Stimulated activated CD8-positive, alpha-beta memory T cell treated with anti-CD3 and anti-CD28 coated beads, Interleukin-7, amount 100 ng/mL, for 48 hours (primary cell): ENCODE data around the gene COL13A1.

Experiments
- DNase-seq, 2 donors: peaks; one replicate each; pipeline ENCODE4 v3.0.0-alpha.2; 2020; ENCODE audit warnings: low read depth in 1 of 2; ENCODE audit errors: extremely low read depth in 1 of 2

Gene COL13A1

GRCh38 chr10:69789164-69789576, 12.5 kb upstream of the COL13A1 start:
- no peak for DNase-seq

DNA sequence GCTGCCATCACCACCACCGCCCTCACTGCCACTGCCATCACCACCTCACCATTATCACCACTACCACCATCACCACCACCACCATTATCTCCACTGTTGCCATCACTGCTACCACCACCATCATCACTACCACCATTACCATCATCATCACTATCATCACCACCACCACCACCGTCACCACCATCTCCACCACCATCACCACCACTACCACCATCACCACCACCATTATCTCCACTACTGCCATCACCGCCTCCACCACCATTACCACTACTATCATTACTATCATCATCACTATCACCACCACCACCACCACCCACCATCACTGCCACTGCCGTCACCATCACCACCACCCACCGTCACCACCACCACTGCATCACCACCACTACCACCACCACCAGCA, 9.9 kb upstream of the COL13A1 start:
- DNase-seq, result no peak

- DNase-seq, result no peak
Measured at GRCh38 chr10:69792341-69792740, 9.4 kb upstream of the COL13A1 start.

DNA sequence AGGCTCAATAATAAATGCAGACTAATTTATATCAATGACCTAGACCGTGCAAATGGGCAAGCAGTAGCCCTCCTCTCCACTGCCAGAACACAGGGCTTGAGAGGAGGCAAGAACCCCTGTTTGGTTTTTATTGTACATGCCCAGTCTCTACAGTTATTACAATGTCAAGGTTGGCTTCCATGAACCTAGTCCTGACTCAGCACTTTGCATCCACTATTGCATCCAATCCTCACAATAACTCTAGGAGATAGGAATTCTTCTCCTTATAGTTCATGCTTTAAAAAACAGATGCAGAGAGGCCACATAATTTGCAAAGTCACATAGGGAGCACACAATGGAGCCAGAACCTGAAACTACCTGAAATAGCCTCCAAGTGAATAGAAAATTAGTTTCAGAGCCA, 7.0 kb upstream of the COL13A1 start:
- DNase-seq, result no peak

DNA sequence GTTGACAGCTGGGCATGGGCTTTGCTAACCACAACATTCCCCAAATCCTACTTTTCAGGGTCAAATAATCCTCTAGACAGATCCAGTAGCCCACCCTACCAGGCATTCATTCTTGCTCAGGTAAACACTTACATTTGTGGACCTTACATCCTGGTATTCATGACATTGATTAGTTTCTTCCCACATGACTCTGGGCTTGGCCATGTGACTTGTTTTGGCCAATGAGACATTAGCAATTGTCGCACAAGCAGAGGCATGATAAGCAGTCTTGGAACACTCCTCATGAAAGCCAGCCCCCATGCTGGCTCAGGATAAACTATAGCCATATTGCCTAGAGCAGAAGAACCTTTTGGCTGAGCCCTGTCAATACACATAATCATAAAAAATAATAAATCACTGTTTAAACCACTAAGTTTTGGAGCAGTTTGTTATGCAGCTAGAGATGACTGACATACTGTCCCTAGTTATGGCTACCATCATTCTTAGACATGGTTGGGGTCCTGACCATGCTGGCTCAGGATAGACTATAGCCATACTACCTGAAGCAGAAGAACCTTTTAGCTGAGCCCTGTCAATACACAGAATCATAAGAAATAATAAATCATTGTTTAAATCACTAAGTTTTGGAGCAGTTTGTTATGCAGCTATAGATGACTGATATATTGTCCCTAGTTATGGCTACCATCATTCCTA, 6.3 kb upstream of the COL13A1 start:
- DNase-seq, result no peak

DNA sequence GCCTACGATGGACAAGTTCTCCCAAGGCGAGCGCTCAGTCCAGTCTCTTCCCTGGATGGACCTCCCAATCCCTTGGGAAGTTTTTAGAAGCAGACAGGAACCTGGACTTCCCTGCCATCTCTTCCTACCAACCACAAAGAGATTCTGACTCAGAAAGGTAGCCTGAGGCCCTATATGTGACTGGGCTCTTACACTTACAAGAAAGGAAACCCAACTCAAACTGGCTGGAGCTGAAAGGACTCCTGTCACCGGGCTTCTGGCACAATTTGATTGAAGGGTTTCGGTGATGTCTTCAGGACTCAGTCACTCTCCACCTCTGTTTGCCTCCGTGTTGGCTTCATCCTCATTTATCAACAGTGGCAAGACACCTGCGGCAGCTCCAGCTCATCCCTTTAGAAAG, 3.7 kb upstream of the COL13A1 start:
- DNase-seq, result no peak

DNA sequence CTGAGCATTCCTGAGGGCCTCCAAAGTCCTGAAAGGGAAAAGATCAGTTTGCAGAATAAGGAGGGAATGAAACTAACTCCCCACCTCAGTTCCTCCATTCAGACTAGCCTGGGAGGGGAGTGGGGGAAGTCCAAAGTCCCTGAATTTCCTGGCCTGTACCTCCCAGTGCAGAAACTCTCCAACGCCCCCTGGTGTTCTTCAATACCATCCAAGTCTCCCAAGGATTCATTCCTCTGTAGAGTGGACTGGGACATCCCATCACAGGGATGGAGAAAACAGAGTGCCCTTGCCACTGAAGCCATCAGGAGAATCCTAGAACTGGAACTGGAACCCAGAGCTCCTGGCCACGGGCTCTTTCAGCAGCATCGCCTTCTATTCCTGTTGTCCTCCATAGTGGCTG, 1.6 kb upstream of the COL13A1 start:
- DNase-seq, result no peak

- no peak for DNase-seq
Measured at GRCh38 chr10:69800665-69801064, 1.0 kb upstream of the COL13A1 start.

DNA sequence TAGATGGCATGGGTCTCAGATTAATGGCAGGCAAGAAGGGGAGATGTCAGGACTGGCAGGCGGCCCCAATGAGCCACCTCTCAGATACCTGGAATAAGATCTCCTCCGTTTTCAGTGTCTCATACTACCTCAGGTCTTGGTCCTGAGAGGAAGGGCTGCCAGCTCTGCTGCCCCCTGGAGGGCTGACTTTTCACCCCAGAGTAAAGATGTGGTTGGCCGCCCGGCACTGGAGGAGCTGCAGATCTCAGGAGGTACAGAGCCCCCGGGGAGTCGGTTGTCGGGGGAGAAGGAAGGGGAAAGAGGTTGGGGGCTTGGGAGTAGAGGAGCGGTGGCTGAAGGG, 642 bp upstream of the COL13A1 start:
- DNase-seq, result peak; percentile 10 to 11

DNA sequence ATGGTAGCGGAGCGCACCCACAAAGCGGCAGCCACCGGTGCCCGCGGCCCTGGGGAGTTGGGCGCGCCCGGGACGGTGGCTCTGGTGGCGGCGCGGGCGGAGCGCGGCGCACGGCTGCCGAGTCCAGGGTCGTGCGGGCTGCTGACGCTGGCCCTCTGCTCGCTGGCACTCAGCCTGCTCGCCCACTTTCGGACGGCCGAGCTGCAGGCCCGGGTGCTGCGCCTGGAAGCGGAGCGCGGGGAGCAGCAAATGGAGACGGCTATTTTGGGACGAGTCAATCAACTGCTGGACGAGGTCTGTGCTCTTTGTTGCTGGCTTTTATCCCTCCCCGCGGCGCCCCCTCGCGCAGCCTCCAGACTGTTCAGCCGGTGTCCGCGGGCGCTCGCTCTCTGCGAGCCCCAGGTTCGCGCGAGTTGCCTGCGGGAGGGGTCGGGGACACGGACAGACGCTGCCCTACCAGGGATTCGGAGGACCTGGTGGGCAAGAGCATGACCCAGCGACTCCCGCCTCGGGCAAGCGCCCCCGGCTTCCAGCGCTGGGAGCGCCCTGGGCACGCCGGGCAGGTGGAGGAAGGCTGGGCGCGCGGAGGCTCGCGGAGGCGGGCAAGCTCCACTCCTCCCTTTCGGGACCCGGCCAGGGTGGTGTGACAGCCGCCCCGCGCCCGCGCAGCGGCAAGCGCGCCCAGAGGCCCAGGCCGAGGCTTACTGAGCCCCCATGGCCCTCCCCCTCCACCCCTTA, 887 bp downstream of the COL13A1 start:
- DNase-seq, result no peak

GRCh38 chr10:69803809-69804208, 2.1 kb downstream of the COL13A1 start:
- DNase-seq, result no peak

- DNase-seq, result no peak
Measured at GRCh38 chr10:69804775-69805174, 3.1 kb downstream of the COL13A1 start.

GRCh38 chr10:69807122-69807521, 5.4 kb downstream of the COL13A1 start:
- DNase-seq, result no peak

DNA sequence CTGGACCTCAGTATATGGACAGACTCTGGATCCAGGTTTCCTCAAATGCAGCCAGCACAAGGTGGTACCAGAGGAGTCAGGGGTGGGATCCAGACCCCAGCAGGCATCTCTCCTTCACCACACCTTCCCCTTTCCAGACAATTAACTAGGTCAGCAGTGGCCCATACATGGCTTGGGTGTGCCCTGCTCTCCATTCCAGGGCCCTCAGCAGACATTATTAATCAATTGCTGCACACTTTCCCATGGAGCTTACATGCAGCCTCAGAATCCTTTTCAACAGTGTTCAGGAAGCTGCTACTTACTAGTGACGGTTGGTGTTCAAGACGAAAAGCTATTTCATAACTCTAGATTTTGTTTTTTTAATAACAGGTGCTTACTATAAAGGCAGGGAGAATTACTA, 6.0 kb downstream of the COL13A1 start:
- no peak for DNase-seq

DNA sequence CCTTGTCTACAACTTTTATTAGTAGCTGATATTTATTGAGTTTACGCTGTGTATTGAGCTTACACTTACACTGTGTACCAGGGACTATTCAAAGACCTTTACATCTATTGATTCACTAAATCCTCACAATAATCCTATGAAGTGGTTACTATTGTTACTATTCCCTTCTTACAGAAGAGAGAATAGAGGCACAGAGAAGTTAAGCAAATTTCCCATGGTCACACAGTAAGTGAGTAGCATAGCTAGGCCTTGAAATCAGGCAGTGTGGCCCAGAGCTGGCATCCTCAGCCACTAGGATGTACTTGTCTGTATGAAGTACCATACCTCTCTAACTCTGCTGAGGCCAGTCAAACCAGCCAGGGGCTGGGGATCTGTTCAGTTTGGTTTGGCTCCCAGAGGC, 7.6 kb downstream of the COL13A1 start:
- no peak for DNase-seq

GRCh38 chr10:69810097-69810496, 8.4 kb downstream of the COL13A1 start:
- no peak for DNase-seq

DNA sequence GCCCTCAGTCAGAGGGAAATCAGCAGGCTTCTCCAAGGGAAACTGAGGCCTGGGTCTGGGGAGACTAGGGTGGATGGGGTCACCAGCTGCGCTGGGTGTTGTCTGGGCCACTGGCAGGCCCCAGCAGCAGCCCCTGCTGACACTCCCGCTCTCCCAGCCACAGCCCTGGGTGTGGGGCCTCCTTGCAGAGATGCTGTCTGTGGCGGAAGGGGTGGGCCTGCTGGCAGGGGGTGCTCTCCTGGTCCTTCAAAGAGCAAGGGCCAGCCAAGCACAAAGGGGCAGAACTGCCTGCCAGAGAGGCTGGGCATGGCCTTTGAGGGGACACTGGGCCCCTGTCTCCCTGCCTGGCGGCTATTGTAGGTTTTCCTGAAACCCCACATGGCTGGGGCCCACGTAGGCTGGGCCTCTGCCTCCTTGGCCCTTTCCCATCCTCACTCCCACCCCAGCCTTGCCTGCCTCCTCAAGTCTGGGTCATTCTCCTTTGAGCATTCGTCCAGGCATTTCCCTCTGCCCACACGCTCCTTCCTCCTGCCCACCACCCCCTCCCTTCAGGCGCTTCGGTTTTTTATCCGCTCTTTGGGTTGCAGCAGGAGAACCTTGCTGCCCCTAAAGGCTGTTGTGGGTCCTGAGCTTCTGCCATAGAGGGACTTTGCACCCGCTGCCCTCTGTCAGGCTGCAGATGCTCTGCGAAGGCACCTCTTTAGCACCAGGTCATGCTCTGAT, 9.1 kb downstream of the COL13A1 start:
- DNase-seq, result no peak

GRCh38 chr10:69813632-69814031, 11.9 kb downstream of the COL13A1 start:
- DNase-seq, result no peak

- DNase-seq, result no peak
Measured at GRCh38 chr10:69814251-69814650, 12.5 kb downstream of the COL13A1 start.

GRCh38 chr10:69815104-69815503, 13.4 kb downstream of the COL13A1 start:
- no peak for DNase-seq

- no peak for DNase-seq
Measured at GRCh38 chr10:69816521-69816920, 14.8 kb downstream of the COL13A1 start.

- DNase-seq, result no peak
Measured at GRCh38 chr10:69817078-69817581, 15.4 kb downstream of the COL13A1 start.
